ENCODE results near the gene SORBS1. TPM values are rescaled to one million over a fixed set of nuclear protein-coding genes. Genes with fewer than 3 reads are reported as not detected.

The SORBS1 gene
- total and polyA plus RNA-seq, 2 of the 13 experiments (the other 11 are each of a cell fraction or from before 2014, with no cell fraction given): 16.8 to 39.8 TPM

DNA sequence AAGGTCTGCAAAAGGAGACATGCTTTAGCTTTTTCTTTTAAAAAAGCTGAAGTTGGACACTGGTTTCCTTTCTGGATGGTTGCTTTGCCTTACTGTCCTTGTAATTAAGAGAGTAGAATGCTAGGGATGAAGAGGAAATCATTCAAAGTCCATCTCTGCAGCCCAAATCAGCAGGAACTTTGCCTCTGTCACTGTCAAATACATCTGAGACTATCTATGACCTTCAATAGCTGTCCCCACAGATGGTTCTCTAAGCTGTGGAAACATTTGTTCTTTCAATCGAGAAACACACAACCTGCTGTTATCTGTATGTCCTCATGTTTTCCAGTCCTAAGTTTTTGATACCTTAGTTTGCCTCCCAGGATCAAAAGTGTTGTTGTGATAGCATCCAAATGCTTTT lies 117.5 kb downstream of the SORBS1 start (continued):
- TF ChIP-seq MAZ (IDR thresholded peaks at IDR 0.05; ENCODE audit: borderline replicate concordance, low read depth, low read length) (no peak), MAZ (CRISPR knock-in tag; IDR thresholded peaks at IDR 0.05; ENCODE audit: low read depth) (no peak), ARID2 (CRISPR knock-in tag; IDR thresholded peaks at IDR 0.05; ENCODE audit: borderline replicate concordance) (no peak), SALL1 (CRISPR knock-in tag; IDR thresholded peaks at IDR 0.05) (peak; percentile 22; the same call in 1 of the 2 replicates), ARNTL (CRISPR knock-in tag; IDR thresholded peaks at IDR 0.05) (no peak), ZNF724P (CRISPR knock-in tag; IDR thresholded peaks at IDR 0.05; ENCODE audit: borderline replicate concordance) (no peak), RBM22 (optimal IDR thresholded peaks at IDR 0.05; ENCODE audit: low read length) (no peak), ZSCAN9 (CRISPR knock-in tag; IDR thresholded peaks at IDR 0.05; ENCODE audit: borderline replicate concordance) (no peak), SIX1 (CRISPR knock-in tag; IDR thresholded peaks at IDR 0.05; ENCODE audit: borderline replicate concordance) (no peak), ZFP90 (CRISPR knock-in tag; IDR thresholded peaks at IDR 0.05; ENCODE audit: borderline replicate concordance) (no peak), PRPF4 (IDR thresholded peaks at IDR 0.05; ENCODE audit: low read depth, low read length, poor library complexity, severe bottlenecking) (no peak), AKAP8 (CRISPR knock-in tag; IDR thresholded peaks at IDR 0.05) (no peak), HDAC1 (CRISPR knock-in tag; IDR thresholded peaks at IDR 0.05) (no peak), ARHGAP35 (CRISPR knock-in tag; IDR thresholded peaks at IDR 0.05; ENCODE audit: borderline replicate concordance) (no peak), KAT2B (IDR thresholded peaks at IDR 0.05; ENCODE audit: borderline replicate concordance, low read depth, low read length) (no peak), ZNF468 (CRISPR knock-in tag; IDR thresholded peaks at IDR 0.05) (no peak)
- TF ChIP-seq, protein P1, sequence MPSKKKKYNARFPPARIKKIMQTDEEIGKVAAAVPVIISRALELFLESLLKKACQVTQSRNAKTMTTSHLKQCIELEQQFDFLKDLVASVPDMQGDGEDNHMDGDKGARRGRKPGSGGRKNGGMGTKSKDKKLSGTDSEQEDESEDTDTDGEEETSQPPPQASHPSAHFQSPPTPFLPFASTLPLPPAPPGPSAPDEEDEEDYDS (CRISPR knock-in tag; IDR thresholded peaks at IDR 0.05): no peak
- TF ChIP-seq, protein P2, sequence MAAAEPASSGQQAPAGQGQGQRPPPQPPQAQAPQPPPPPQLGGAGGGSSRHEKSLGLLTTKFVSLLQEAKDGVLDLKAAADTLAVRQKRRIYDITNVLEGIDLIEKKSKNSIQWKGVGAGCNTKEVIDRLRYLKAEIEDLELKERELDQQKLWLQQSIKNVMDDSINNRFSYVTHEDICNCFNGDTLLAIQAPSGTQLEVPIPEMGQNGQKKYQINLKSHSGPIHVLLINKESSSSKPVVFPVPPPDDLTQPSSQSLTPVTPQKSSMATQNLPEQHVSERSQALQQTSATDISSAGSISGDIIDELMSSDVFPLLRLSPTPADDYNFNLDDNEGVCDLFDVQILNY (CRISPR knock-in tag; conservative IDR thresholded peaks at IDR 0.05): no peak
- TF ChIP-seq, protein P3, sequence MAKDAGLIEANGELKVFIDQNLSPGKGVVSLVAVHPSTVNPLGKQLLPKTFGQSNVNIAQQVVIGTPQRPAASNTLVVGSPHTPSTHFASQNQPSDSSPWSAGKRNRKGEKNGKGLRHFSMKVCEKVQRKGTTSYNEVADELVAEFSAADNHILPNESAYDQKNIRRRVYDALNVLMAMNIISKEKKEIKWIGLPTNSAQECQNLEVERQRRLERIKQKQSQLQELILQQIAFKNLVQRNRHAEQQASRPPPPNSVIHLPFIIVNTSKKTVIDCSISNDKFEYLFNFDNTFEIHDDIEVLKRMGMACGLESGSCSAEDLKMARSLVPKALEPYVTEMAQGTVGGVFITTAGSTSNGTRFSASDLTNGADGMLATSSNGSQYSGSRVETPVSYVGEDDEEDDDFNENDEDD (CRISPR knock-in tag; IDR thresholded peaks at IDR 0.05; ENCODE audit: borderline replicate concordance): no peak
- TF ChIP-seq, protein P4, sequence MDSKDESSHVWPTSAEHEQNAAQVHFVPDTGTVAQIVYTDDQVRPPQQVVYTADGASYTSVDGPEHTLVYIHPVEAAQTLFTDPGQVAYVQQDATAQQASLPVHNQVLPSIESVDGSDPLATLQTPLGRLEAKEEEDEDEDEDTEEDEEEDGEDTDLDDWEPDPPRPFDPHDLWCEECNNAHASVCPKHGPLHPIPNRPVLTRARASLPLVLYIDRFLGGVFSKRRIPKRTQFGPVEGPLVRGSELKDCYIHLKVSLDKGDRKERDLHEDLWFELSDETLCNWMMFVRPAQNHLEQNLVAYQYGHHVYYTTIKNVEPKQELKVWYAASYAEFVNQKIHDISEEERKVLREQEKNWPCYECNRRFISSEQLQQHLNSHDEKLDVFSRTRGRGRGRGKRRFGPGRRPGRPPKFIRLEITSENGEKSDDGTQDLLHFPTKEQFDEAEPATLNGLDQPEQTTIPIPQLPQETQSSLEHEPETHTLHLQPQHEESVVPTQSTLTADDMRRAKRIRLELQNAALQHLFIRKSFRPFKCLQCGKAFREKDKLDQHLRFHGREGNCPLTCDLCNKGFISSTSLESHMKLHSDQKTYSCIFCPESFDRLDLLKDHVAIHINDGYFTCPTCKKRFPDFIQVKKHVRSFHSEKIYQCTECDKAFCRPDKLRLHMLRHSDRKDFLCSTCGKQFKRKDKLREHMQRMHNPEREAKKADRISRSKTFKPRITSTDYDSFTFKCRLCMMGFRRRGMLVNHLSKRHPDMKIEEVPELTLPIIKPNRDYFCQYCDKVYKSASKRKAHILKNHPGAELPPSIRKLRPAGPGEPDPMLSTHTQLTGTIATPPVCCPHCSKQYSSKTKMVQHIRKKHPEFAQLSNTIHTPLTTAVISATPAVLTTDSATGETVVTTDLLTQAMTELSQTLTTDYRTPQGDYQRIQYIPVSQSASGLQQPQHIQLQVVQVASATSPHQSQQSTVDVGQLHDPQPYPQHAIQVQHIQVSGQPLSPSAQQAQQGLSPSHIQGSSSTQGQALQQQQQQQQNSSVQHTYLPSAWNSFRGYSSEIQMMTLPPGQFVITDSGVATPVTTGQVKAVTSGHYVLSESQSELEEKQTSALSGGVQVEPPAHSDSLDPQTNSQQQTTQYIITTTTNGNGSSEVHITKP (CRISPR knock-in tag; IDR thresholded peaks at IDR 0.05; ENCODE audit: low read depth): no peak
- TF ChIP-seq, protein P5, sequence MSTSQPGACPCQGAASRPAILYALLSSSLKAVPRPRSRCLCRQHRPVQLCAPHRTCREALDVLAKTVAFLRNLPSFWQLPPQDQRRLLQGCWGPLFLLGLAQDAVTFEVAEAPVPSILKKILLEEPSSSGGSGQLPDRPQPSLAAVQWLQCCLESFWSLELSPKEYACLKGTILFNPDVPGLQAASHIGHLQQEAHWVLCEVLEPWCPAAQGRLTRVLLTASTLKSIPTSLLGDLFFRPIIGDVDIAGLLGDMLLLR (CRISPR knock-in tag; IDR thresholded peaks at IDR 0.05): no peak
- TF ChIP-seq, protein P6, sequence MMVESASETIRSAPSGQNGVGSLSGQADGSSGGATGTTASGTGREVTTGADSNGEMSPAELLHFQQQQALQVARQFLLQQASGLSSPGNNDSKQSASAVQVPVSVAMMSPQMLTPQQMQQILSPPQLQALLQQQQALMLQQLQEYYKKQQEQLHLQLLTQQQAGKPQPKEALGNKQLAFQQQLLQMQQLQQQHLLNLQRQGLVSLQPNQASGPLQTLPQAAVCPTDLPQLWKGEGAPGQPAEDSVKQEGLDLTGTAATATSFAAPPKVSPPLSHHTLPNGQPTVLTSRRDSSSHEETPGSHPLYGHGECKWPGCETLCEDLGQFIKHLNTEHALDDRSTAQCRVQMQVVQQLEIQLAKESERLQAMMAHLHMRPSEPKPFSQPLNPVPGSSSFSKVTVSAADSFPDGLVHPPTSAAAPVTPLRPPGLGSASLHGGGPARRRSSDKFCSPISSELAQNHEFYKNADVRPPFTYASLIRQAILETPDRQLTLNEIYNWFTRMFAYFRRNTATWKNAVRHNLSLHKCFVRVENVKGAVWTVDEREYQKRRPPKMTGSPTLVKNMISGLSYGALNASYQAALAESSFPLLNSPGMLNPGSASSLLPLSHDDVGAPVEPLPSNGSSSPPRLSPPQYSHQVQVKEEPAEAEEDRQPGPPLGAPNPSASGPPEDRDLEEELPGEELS (CRISPR knock-in tag; IDR thresholded peaks at IDR 0.05): 0 out of 2 replicates have a peak, but pooled peaks have one; percentile 32
